Vagina (tissue), 2 donors: ENCODE results near the gene MYO3A. TPM values are rescaled to one million over a fixed set of nuclear protein-coding genes. Genes with fewer than 3 reads are reported as not detected.

Source experiments
- DNase-seq, 2 donors: peaks; one replicate each; pipeline ENCODE4 v3.0.0-alpha.2; 2017; ENCODE audit errors: extremely low spot score in 2 of 2
- H3K27ac ChIP-seq: fragments of 200-600 bp; sonication (generic); one replicate; pipeline ENCODE4 v1.5.1; 2019
- H3K27me3 ChIP-seq: fragments of 200-600 bp; sonication (generic); one replicate; pipeline ENCODE4 v1.5.1; 2019
- H3K36me3 ChIP-seq, 2 donors: fragments of 200-600 bp; sonication (generic); one replicate each; pipeline ENCODE4 v1.5.1; 2017 to 2019
- H3K4me1 ChIP-seq: fragments of 200-600 bp; sonication (generic); one replicate; pipeline ENCODE4 v1.5.1; 2019
- H3K4me3 ChIP-seq, 2 donors: fragments of 200-600 bp; sonication (generic); 1 replicate in 1 of 2; 2 replicates in 1 of 2; pipeline ENCODE4 v1.5.1; 2016 to 2019
- H3K9me3 ChIP-seq: fragments of 200-600 bp; sonication (generic); one replicate; pipeline ENCODE4 v1.5.1; 2019
- POLR2A ChIP-seq, 2 donors: fragments of 450-650 bp; IDR thresholded peaks; one replicate each; pipeline ENCODE4 v1.6.1; 2017; ENCODE audit warnings: antibody characterized with exemption in 2 of 2, mild to moderate bottlenecking in 2 of 2, moderate library complexity in 2 of 2
- POLR2AphosphoS5 ChIP-seq, 2 donors: sonication (generic); formaldehyde crosslinking; IDR thresholded peaks; one replicate each; pipeline ENCODE4 v1.9.0; 2017; ENCODE audit warnings: antibody characterized with exemption in 2 of 2, mild to moderate bottlenecking in 2 of 2, low read depth in 1 of 2; ENCODE audit not compliant: insufficient read depth in 1 of 2
- intact Hi-C: fragments of 100-400 bp; cut with DNase I; formaldehyde crosslinking; loops from one replicate; pipeline ENCODE4 v1.15.1; 2023
- total RNA-seq: library from RNA; depleted of rRNA; stranded (reverse); fragments of >200 nt; gene quantifications from one replicate; pipeline ENCODE4 v1.2.3, GENCODE V29; 2016
- TF ChIP-seq, protein P1 (sequence below), 3 experiments: fragments of 450-650 bp in 2 of 3; fragments of 200-600 bp in 1 of 3; sonication (generic) in 1 of 3; IDR thresholded peaks; one replicate each; pipeline ENCODE4 v1.5.1; 2017 to 2019; ENCODE audit warnings: antibody characterized with exemption in 3 of 3, mild to moderate bottlenecking in 2 of 3, moderate library complexity in 2 of 3

The MYO3A gene
- total RNA-seq, 1 donor from 2014 or later, result 0.25 TPM

DNA sequence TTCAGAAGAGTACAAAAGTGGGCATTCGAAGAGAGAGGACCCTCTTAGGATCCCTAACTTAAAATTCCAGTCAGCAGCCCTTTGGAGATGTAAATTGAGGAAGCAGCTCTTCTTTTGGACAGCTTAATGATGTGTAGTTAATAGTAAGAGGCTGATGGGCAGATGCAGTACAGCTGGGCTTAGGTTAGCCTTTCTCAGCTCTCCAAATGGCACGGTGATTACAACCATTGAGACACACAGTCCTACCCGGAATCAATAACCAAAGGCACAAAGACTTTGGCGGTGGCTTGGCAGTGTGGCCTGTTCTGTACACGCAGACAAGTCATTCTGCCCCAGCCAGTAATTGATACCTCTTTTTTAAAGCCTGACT is 309.3 kb downstream of the MYO3A start:
- Histone ChIP-seq H3K4me3 (no peak overlapping the region), H3K36me3 (no peaks in the 10 kb centered on the region), H3K27ac (no peak overlapping the region), H3K9me3 (no peaks in the 10 kb centered on the region), H3K4me1 (no peaks in the 10 kb centered on the region), H3K27me3 (no peaks in the 10 kb centered on the region)
- TF ChIP-seq POLR2A (IDR thresholded peaks at IDR 0.05), result no peak
- intact Hi-C loops, result no loop called here
- DNase-seq, result no peak

DNA sequence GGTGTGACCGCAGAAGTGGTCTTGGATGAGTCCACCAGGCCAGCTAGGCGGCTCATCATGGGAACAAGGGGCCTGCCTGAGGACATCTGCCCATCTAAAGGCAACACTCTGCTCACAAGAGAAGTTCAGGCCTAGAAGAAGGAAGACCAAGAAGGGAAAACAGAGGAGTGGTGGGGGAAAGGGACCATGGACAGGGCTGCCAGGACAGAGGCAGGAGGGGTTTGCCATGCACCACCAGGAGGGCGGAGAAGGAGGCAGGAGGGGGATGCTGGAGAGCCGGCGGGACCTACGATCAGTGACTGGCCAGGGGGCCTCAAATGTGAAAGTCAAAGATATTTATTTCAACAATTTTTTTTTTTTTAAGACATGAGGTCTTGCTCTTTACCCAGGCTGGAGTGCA is 315.7 kb downstream of the MYO3A start:
- Histone ChIP-seq H3K4me3 (no peak overlapping the region), H3K27me3 (no peaks in the 10 kb centered on the region), H3K27ac (no peak overlapping the region), H3K36me3 (no peaks in the 10 kb centered on the region), H3K9me3 (no peaks in the 10 kb centered on the region), H3K4me1 (no peaks in the 10 kb centered on the region)
- intact Hi-C loops, result no loop called here
- DNase-seq, result no peak
- TF ChIP-seq, protein P1, sequence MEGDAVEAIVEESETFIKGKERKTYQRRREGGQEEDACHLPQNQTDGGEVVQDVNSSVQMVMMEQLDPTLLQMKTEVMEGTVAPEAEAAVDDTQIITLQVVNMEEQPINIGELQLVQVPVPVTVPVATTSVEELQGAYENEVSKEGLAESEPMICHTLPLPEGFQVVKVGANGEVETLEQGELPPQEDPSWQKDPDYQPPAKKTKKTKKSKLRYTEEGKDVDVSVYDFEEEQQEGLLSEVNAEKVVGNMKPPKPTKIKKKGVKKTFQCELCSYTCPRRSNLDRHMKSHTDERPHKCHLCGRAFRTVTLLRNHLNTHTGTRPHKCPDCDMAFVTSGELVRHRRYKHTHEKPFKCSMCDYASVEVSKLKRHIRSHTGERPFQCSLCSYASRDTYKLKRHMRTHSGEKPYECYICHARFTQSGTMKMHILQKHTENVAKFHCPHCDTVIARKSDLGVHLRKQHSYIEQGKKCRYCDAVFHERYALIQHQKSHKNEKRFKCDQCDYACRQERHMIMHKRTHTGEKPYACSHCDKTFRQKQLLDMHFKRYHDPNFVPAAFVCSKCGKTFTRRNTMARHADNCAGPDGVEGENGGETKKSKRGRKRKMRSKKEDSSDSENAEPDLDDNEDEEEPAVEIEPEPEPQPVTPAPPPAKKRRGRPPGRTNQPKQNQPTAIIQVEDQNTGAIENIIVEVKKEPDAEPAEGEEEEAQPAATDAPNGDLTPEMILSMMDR (IDR thresholded peaks at IDR 0.05), result no peak
- no peak for TF ChIP-seq POLR2AphosphoS5 (IDR thresholded peaks at IDR 0.05; ENCODE audit: insufficient read depth in 1 of 2, low read depth in 1 of 2)
- TF ChIP-seq POLR2A (IDR thresholded peaks at IDR 0.05), result no peak

DNA sequence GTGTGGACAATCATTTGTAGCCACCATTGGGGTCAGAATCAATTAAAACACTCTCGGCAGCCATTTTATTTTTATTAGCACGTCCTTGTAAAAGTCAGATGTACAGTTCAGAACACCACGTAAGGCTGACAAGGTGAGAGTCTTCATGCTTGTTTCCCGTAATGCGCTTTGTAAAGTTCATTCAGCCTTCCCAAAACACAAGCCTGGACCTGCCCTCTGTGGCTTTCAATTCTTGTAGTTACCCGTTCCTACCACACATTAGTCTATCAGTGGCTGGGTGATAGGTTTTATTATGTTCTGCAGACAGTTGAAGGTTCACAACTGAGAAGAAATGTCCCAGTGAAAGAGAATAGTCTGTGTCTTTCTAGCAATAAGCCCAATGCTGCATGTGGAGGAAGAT is 317.9 kb downstream of the MYO3A start:
- Histone ChIP-seq H3K36me3 (no peaks in the 10 kb centered on the region), H3K4me3 (no peak overlapping the region), H3K4me1 (no peaks in the 10 kb centered on the region), H3K27me3 (no peaks in the 10 kb centered on the region), H3K9me3 (no peaks in the 10 kb centered on the region), H3K27ac (no peak overlapping the region)
- no peak for DNase-seq
- TF ChIP-seq POLR2AphosphoS5 (IDR thresholded peaks at IDR 0.05; ENCODE audit: insufficient read depth in 1 of 2, low read depth in 1 of 2), result no peak
- TF ChIP-seq, protein P1 (IDR thresholded peaks at IDR 0.05), result no peak
- intact Hi-C loops, result no loop called here

DNA sequence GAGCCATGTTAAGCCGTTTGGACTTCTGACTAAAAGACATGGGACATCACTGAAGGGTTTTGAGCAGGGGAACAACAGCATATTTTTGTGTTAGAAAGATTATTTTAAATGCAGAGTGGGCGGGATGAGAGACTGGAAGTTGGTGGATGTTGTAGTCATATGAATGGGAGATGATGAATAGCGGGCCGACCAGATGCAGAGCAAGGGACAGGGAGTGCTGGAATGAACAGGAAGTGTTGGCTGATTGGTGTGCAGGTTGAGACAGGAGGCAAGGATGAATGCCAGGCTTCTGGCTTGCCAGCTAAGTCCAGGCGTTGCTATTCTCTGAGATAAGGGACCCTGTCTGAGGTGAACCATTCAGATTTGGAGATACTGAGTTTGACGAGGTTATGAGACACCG is 320.6 kb downstream of the MYO3A start:
- no peaks in the 10 kb centered on the region for H3K27me3 ChIP-seq
- H3K9me3 ChIP-seq, result no peaks in the 10 kb centered on the region
- no peak for DNase-seq
- no peaks in the 10 kb centered on the region for H3K4me1 ChIP-seq
- no peak overlapping the region for H3K4me3 ChIP-seq
- H3K36me3 ChIP-seq, result no peaks in the 10 kb centered on the region
- H3K27ac ChIP-seq, result no peak overlapping the region
- TF ChIP-seq POLR2A (IDR thresholded peaks at IDR 0.05), result no peak
- TF ChIP-seq POLR2AphosphoS5 (IDR thresholded peaks at IDR 0.05; ENCODE audit: insufficient read depth in 1 of 2, low read depth in 1 of 2), result no peak
- TF ChIP-seq, protein P1 (IDR thresholded peaks at IDR 0.05), result no peak
- intact Hi-C loops, result no loop called here

DNA sequence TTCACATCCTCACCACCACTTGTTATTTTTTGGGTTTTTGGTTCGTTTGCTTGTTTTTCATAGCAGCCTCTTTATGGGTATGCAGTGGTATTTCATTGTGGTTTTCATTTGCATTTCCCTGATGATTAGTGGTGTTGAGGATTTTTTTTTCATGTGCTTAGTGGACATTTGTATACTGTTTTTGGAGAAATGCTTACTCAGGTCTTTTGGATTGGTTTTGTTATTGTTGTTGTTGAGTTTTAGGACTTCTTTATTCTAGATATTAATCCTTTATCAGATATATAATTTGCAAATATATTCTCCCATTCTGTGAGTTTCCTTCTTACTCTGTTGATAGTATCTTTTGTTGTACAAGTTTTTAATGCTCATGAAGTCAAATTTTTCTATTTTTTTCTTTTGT is 325.3 kb downstream of the MYO3A start:
- intact Hi-C loops, result no loop called here
- no peak for TF ChIP-seq POLR2A (IDR thresholded peaks at IDR 0.05)
- TF ChIP-seq, protein P1 (IDR thresholded peaks at IDR 0.05), result no peak
- no peak for TF ChIP-seq POLR2AphosphoS5 (IDR thresholded peaks at IDR 0.05; ENCODE audit: insufficient read depth in 1 of 2, low read depth in 1 of 2)

More for the DNA sequence above, 325.3 kb downstream of the MYO3A start:
- Histone ChIP-seq H3K27me3 (no peaks in the 10 kb centered on the region), H3K4me3 (no peak overlapping the region), H3K4me1 (no peaks in the 10 kb centered on the region), H3K36me3 (no peaks in the 10 kb centered on the region), H3K27ac (no peak overlapping the region), H3K9me3 (no peaks in the 10 kb centered on the region)
- no peak for DNase-seq
